Measurements from ENCODE around the gene UBTD2.

The UBTD2 gene

GRCh38 chr5:172171118-172171517 lies 112.4 kb downstream of the UBTD2 start:
- no peak for FAIRE-seq
- no peak for DNase-seq (ENCODE audit: low spot score)

- no peak for FAIRE-seq
- DNase-seq (ENCODE audit: low spot score) = no peak
These were observed 113.3 kb downstream of the UBTD2 start for GRCh38 chr5:172170251-172170701.

- no peak for DNase-seq (ENCODE audit: low spot score)
- FAIRE-seq = no peak
These were observed 114.3 kb downstream of the UBTD2 start for GRCh38 chr5:172169216-172169615.

- FAIRE-seq (no peak), DNase-seq (ENCODE audit: low spot score) (no peak)
These were observed 115.3 kb downstream of the UBTD2 start for GRCh38 chr5:172168311-172168710.

GRCh38 chr5:172167895-172168294 lies 115.7 kb downstream of the UBTD2 start:
- DNase-seq (ENCODE audit: low spot score) = no peak
- FAIRE-seq = no peak

GRCh38 chr5:172166030-172166826 lies 117.3 kb downstream of the UBTD2 start:
- DNase-seq (ENCODE audit: low spot score) (no peak), FAIRE-seq (no peak)

- FAIRE-seq (no peak), DNase-seq (ENCODE audit: low spot score) (no peak)
These were observed 118.1 kb downstream of the UBTD2 start for GRCh38 chr5:172165465-172165864.

GRCh38 chr5:172164769-172165212 lies 118.8 kb downstream of the UBTD2 start:
- DNase-seq (ENCODE audit: low spot score) = no peak
- FAIRE-seq = no peak

- no peak for DNase-seq (ENCODE audit: low spot score)
- FAIRE-seq = no peak
These were observed 120.2 kb downstream of the UBTD2 start for GRCh38 chr5:172163346-172163745.

GRCh38 chr5:172162987-172163343 lies 120.6 kb downstream of the UBTD2 start:
- FAIRE-seq (no peak), DNase-seq (ENCODE audit: low spot score) (no peak)

- FAIRE-seq = no peak
- no peak for DNase-seq (ENCODE audit: low spot score)
These were observed 121.1 kb downstream of the UBTD2 start for GRCh38 chr5:172162323-172162986.

- FAIRE-seq (no peak), DNase-seq (ENCODE audit: low spot score) (no peak)
These were observed 123.1 kb downstream of the UBTD2 start for GRCh38 chr5:172160506-172160905.
